SHP77 (cell line): ENCODE measurements around the gene ANKH.

Experiments
- DNase-seq, 2 experiments: peaks; one replicate each; lab custom pipeline; 2025; lab: John Stamatoyannopoulos, UW

Gene ANKH

DNA sequence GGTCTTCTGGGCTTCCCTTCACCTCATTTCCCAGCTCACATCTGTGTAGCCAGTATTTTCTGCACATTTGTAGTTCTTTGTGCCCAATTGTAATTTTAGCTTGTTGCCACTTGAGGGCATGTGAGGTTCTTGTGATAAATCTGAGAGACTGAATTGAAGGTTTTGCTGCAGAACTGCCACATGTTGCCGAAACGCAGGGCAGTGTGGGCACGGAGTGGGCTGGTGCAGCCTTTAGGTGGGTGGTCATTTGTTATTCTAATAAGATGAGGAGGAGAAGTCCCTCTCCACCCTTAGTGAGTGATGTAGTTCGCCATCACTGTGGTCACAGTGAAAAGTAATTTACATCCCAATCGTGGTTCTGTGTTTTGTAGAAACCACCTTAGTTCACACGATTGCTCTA lies 185.8 kb downstream of the ANKH start:
- DNase-seq, result peak; percentile 88 to 91

- DNase-seq, result no peak
Observed at GRCh38 chr5:14684757-14685156, 186.8 kb downstream of the ANKH start.

GRCh38 chr5:14683906-14684455 lies 187.6 kb downstream of the ANKH start:
- no peak for DNase-seq

DNA sequence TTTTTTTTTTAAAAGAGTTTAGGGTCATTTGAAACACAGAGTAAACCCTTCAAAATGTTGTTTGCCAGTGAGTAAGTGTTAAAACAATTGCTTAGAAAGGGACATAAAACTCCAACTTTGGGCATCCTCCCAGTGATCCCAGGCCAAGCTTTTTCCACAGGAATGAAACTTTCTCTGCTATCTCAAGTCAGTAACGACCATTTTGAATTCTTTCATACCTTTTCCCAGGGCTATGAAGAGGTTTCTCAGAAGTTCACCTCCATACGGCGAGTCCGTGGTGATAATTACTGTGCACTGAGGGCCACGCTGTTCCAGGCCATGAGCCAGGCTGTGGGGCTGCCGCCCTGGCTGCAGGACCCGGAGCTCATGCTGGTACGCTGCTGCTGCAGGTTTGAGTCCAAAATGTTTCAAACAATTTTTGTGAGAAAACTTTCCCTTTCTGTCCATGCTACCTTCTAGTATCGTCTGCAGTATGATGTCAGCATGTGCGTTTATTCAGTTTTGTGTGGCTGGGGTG lies 190.3 kb downstream of the ANKH start:
- no peak for DNase-seq

GRCh38 chr5:14679595-14679994 lies 192.0 kb downstream of the ANKH start:
- DNase-seq, result no peak

DNA sequence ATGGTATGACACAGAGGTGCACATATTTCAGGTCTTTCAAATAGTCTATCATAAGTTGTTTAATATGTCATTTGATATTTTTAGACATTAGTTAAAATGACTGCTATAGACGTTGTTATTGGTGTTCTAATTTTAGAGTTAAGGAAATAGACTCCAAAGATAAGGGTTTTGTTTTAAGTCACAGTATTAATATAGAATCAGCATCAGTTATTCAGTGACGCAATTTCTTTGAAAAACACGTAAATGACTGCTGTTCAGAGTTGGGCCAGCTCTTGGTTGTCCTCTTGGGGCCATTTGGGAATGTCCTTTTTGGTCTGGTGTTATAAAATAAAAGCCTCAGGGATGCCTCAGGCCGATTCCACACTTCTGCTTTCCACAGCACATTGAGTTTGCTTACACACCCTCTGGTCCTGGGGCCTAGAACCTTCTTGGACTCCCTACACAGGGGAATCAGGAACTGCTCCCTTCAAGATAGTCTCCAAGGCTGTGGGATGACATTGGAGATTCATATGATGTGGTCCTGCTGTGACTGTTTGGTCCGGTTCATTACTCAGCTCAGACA lies 192.7 kb downstream of the ANKH start:
- no peak for DNase-seq

DNA sequence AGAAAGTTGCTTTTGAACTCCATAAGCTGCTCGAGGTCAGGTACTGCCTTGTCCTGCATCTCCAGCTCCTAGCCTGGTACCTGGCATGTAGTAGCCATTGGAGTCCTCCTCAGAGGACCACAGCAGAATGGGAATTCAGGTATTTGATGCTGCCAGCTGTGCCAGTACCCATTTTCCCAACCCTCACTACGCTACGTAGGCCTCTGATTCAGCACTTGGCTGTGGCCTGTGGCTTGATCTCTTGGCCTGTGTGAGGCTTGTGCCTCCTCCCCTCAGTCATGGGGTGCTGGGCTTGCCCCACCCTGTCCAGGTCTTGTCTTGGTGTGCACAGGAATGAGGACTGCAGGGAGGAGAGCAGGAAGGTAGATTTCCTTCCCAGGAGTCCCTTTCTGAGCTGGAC lies 195.3 kb downstream of the ANKH start:
- no peak for DNase-seq

DNA sequence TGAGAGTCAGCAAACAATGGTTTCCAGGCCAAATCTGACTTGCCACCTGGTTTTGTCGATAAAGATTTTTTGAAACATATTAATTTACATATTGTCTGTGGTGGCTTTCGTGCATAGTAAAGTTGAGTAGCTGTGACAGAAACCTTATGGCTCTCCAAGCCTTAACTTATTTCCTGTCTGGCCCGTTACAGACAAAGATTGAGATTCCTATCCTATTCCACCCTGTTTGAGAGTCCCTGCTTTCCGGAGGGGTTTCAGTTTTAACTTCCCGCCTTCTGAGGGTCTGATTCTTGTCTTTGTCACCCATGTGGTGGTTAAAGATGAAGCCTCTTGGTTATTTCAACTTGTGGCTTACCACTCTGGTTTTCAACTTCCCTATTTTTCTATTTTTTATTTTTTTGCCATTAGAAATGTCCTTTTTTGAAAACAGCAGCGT lies 195.7 kb downstream of the ANKH start:
- no peak for DNase-seq

DNA sequence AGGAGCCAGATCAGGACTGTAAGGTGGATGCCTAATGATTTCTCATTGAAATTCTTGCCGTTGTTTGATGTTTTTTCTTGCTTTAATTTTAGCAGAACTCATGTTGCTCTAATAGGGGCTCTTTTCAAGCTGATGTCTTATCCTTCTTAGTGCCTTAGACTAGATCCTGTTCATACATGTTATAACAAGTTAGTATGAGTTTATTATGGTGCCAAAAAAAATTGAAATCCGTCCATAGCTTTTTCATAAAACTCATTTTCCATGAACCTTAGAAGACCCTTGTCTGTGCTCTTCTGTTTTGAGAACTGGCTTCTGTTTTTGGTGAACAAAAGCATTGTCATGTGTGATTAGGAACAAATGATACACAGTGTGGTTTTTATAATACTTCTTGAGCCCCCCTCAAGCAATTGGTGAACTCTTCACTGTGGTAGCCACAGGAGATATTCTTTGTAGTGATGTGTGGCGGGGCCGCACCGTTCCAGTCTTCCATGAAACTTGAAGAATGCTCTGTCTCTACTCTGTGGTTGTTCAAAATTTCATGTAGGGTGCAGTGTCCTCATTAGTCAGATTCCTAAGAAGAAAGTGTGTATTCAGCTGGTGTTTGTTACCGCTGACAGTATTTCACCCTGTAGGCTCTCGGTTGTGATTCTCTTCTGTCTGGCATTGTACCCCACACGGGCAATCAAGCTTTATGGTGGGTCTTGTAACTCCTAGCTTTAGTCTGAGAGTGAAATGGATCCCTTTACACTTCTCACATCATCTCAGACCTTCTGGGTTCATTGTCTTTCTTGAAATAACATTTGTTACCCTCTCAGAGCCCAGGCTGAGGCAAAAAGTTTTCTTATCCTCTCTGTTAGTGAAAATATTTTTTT lies 196.4 kb downstream of the ANKH start:
- no peak for DNase-seq

- no peak for DNase-seq
Observed at GRCh38 chr5:14673443-14673842, 198.1 kb downstream of the ANKH start.

GRCh38 chr5:14672484-14673394 lies 198.8 kb downstream of the ANKH start:
- no peak for DNase-seq

DNA sequence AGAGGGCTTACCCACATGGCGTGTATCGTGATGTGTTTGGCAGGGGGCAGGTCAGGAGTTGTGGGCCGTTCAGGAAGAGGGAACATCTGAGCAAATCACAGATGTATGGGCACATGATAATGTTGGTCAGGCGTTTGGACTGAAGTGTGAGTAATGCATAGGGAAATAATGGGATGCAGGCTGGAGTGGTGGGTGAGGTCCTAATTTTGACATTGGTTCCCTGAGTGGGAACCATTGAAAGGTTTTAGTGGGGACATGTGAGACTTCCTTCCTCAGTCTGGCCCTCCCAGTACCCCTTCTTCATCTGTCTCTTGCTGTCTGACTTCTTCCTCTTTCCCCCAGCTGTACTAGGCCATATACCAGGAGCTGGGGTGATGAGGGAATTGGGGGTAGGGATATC lies 199.5 kb downstream of the ANKH start:
- DNase-seq, result no peak

GRCh38 chr5:14671414-14671813 lies 200.2 kb downstream of the ANKH start:
- DNase-seq, result peak; percentile 47 to 49

DNA sequence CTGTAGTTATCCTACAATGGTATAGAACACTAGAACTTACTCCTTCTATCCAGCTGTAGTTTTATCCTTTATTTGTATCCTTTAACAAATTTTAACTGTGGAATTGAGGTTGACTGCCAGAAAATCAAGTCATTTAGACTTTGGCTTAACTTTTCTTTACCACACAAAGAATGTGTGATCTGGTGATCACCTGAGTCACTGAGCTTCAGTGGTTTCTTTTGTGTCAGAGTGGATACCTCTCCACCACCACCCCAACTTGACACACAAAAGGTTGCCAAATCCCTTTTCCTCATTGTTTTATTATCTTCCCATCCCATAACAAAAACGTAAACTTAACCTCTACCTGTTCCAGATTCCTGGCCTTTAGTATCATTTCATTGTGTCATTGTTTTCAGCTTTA lies 201.6 kb downstream of the ANKH start:
- no peak for DNase-seq

DNA sequence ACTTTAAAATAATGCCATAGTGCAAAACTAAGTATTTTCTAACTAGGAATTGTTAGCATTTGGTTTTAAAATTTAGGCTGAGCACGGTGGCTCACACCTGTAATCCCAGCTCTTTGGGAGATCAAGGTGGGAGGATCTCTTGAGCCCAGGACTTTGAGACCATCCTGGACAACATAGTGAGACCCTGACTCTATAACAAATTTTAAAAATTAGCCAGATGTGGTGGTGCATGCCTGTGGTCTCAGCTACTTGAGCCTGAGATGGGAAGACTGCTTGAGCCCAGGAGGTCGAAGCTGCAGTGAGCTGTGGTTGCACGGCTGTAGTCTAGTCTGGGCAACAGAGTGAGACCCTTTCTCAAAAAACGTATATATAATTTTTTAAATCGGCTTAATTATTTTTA lies 202.2 kb downstream of the ANKH start:
- DNase-seq, result no peak

GRCh38 chr5:14668181-14668591 lies 203.4 kb downstream of the ANKH start:
- DNase-seq, result no peak

DNA sequence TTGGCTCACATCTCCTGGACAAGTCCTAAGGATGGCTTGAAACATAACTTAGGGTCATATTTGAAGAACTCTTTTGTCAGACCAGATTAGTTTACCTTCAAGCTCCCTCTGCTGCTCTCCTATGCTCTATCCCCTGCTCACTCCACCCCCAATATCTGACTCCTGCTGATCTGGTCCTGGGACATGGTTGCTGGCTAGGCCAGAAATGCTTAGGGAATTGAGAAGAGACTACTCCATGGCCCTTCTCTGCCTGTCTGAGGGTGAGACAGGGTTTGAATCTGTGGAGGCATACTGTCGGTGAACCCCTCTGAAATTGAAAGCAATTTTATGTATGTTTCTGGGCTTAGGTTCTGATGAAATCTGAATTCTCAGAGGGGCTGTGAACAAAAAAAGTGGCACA lies 203.8 kb downstream of the ANKH start:
- DNase-seq, result no peak

DNA sequence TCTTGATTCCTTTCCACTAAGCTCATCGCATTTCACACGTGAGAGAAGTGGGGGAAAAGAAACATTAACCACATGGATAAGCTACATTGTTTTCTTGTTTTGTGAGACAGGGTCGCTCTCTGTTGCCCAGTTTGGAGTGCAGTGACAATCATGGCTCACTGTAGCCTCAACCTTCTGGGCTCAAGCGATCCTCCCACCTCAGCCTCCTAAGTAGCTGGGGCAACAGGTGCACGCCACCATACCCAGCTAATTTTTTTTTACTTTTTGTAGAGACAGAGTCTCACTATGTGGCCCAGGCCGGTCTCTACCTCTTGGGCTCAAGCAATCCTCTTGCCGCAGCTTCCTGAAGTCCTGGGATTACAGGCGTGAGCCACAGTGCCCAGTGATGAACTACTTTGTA lies 204.3 kb downstream of the ANKH start:
- no peak for DNase-seq

GRCh38 chr5:14666357-14666756 lies 205.2 kb downstream of the ANKH start:
- no peak for DNase-seq

DNA sequence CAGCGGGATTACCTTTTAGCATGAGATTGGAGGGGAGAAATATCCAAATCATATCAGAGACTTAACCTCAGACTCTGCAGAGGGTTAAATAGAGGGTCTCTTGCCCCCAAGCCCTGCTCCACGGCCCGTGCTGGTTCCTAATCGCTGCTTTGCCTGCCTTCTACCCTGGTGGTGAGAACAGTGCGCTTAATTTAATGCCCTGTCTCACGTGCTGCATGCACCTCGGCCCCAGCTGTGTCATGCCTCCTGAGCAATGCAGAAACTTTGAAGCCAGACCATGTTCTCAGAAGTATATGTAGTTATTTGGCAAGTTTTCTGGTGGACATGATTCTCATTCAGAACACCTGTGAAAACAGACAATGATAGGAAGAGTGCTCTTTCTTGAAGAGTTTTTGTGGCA lies 205.6 kb downstream of the ANKH start:
- DNase-seq, result peak; percentile 33 to 59

DNA sequence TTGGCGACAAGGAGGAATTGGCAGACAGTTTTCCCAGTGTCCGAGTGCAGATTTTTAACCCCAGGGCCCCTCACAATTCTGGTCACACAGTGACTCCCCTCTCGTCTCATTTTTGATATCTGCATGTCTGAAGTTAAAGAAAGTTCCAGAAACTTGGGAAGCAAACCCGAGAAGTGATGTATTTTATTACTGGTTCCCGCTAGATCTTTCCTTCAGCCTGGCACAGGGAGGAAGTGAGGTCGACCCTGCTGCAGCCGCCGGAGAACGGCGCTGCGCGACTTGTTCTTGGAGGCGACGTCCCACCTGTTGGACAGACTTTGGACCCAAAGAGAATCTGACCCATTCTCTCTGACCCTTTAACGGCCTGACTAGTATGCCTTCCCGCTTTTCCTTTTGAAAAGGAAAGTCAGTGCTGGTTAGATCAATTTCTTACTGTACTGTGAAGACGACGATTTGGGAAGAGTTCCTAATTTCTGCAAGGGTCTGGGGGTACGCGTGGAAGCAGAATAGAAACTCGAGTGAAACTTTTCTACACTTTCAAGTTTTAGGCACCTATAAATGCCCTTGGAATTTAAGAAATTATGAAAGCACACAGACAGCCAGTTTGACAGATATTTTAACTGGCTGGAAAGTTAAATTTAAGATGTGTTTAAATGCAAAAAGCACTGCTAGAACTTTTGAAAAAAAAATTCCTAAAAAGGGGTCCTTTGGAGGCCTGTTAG lies 206.3 kb downstream of the ANKH start:
- DNase-seq, result peak in 1 of 2 experiments; percentile 37
